Choroid plexus epithelial cell (primary cell): Measurements from ENCODE around the gene KLHDC4.
"Not testable (repeated sequence)": the region's sequence is repeated elsewhere in the genome, so short reads cannot be mapped to it uniquely, and the experiment has no call there.

ENCODE experiments used
- DNase-seq: peaks from one replicate; pipeline ENCODE4 v3.0.0-alpha.2; 2010; ENCODE audit warnings: low read depth
- H3K4me3 ChIP-seq: 2 replicates; pipeline ENCODE4 v1.5.1; 2011; ENCODE audit warnings: low read depth, mild to moderate bottlenecking, control low read depth, low read length, moderate library complexity
- CTCF ChIP-seq: conservative IDR thresholded peaks from 2 replicates; pipeline ENCODE4 v1.5.1; 2011; ENCODE audit warnings: low read depth, mild to moderate bottlenecking, control low read depth, inconsistent platforms, low read length, moderate library complexity

Gene KLHDC4

GRCh38 chr16:87765776-87766484 is at the start of gene KLHDC4:
TSS of gene KLHDC4 (minus strand) at chr16:87765986. CDS start at chr16:87765890, 96 bp downstream.
- peak within 1 kb of the TSS; percentile 90 for H3K4me3 ChIP-seq
- peak; percentile 85 for DNase-seq
- no peak for TF ChIP-seq CTCF

- no peak for DNase-seq
- no peak overlapping the region for H3K4me3 ChIP-seq
- TF ChIP-seq CTCF = peak; percentile 3
Measured at GRCh38 chr16:87815567-87815966, 49.8 kb upstream of the KLHDC4 start.

GRCh38 chr16:87812200-87812656 is 46.4 kb upstream of the KLHDC4 start:
- TF ChIP-seq CTCF = no peak
- no peak for DNase-seq
- H3K4me3 ChIP-seq = no peak overlapping the region

GRCh38 chr16:87811454-87811853 is 45.7 kb upstream of the KLHDC4 start:
- not testable (repeated sequence) for DNase-seq, H3K4me3 ChIP-seq

GRCh38 chr16:87809150-87809902 is 43.5 kb upstream of the KLHDC4 start:
- no peak overlapping the region for H3K4me3 ChIP-seq
- DNase-seq = no peak
- TF ChIP-seq CTCF = no peak

- no peak for TF ChIP-seq CTCF
- no peak for DNase-seq
- H3K4me3 ChIP-seq = no peak overlapping the region
Measured at GRCh38 chr16:87808108-87808507, 42.3 kb upstream of the KLHDC4 start.

GRCh38 chr16:87806641-87807546 is 41.1 kb upstream of the KLHDC4 start:
- peak; percentile 88 for DNase-seq

More at GRCh38 chr16:87806641-87807546, 41.1 kb upstream of the KLHDC4 start:
- TF ChIP-seq CTCF = no peak
- peak overlapping the region; percentile 32 for H3K4me3 ChIP-seq
